ENCODE data around the gene ARHGAP26.

GRCh38 chr5:142957528-142957927 lies 187.4 kb downstream of the ARHGAP26 start:
- TF ChIP-seq CTCF (IDR thresholded peaks at IDR 0.05; ENCODE audit: extremely low read depth in 1 of 2, insufficient read depth in 1 of 2, low read depth in 1 of 2, low read length in 2 of 2) (no peak), FOS (IDR thresholded peaks at IDR 0.05; ENCODE audit: borderline replicate concordance, insufficient read depth, low read length) (no peak)
